OCI-LY1 (cell line): Measurements from ENCODE around the gene PNPLA6.
"Not testable (repeated sequence)": the region's sequence is repeated elsewhere in the genome, so short reads cannot be mapped to it uniquely, and the experiment has no call there.

Source experiments
- CTCF ChIP-seq: fragments of 200-600 bp; sonication (generic), shearing (Covaris generic); IDR thresholded peaks from 2 replicates; pipeline ENCODE4 v1.5.1; 2017; ENCODE audit warnings: mild to moderate bottlenecking, antibody characterized with exemption, low read length, moderate library complexity, mixed read lengths
- EZH2 ChIP-seq: fragments of 200-600 bp; sonication (generic), shearing (Covaris generic); IDR thresholded peaks from 2 replicates; pipeline ENCODE4 v1.8.0; 2017; ENCODE audit warnings: borderline replicate concordance, mixed run types, mild to moderate bottlenecking, antibody characterized with exemption, low read length, moderate library complexity, mixed read lengths

- TF ChIP-seq CTCF, EZH2: not testable (repeated sequence)
Observed at GRCh38 chr19:7538990-7539389, 3.5 kb downstream of the PNPLA6 start.
